A204.1 (cell line): Measurements from ENCODE around the gene CACNA1A.
"Not testable (repeated sequence)": the region's sequence is repeated elsewhere in the genome, so short reads cannot be mapped to it uniquely, and the experiment has no call there.

ENCODE experiments used
- FAIRE-seq: peaks from 2 replicates; lab custom pipeline; 2012; peaks lifted over from hg19 to GRCh38; lab: Jason Lieb, UNC

The CACNA1A gene

DNA sequence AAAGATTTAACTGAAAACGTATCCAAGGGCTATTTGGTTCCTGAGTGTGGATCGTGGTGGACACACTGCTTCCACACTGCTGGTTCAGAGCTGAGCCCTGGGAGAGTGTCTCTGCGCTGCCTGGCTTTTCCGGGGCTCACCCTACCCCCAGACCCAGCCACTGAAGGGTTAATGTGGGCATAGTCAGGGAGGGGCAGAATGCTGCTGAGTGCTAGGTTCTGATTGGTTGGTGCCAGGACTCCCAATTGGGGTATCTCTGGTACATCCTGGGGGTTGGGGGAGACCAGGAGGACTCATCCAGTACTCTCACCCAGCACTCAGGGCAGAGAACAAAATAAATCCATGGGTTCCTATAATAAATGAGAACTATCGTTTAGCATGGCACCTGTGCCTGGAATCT is 142.3 kb downstream of the CACNA1A start:
- FAIRE-seq, result no peak

- no peak for FAIRE-seq
Measured at GRCh38 chr19:13363245-13363644, 143.0 kb downstream of the CACNA1A start.

DNA sequence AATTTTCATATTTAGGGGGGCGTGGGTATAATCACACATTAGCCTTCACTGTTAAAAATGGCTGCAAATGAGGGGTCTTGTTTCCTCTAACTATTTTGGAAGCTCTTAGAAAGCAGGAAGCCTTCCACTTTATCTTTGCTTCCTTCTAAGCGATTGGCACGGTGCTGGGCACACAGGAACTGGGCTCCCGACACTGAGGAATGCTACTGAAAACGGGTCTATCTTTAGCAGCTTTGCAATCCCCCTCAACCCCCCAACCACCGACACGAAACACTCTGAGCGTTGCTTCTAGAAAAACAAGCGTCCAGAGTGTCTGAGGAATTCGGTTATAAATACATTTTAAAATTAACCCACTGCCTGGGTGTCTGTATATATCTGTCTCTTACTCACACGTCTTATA is 143.6 kb downstream of the CACNA1A start:
- FAIRE-seq, result no peak

DNA sequence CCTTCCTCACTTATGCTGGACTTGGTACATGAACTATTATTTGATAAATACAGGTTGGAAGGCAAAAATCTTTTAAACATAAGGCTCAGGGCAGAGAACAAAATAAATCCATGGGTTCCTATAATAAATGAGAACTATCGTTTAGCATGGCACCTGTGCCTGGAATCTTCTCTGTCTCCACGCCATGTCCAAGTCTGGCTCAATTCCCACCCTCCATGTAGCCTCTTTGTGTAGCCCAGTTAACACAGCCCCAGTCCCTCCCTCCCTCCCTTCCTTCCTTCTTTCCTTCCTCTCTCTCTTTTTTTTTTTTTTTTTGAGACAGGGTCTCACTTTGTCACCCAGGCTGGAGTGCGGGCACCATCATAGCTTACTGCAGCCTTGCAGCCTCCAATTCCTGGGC is 144.6 kb downstream of the CACNA1A start:
- FAIRE-seq, result not testable (repeated sequence)

DNA sequence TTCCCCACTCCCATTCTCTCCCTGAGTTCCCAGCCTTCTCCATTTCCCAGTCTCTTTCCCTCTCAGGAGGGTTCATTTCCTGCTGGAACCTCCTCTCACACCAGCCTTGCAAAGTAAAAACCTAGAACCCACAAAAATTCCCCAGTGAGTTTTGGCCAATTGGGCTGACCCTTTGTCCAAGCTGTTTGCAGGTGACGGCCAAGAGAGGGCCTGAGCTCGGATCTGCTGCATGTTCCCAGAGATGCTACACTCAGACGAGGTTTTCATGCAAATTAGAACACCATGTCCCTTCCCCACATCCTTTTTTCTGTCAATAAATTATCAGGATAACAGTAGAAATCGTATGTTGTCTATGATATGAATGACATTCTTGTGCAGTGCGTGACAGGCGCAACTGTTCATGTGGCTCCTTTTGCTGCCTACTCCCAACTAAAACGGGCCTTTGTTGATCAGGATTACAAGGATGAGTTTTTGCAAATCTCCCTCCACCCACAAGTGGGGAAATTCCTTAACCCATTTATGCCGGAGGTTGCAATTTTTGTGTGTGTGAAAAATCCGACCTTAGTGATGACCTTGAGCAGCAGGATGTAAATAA is 149.5 kb downstream of the CACNA1A start:
- no peak for FAIRE-seq

GRCh38 chr19:13356185-13356584 is 150.1 kb downstream of the CACNA1A start:
- no peak for FAIRE-seq

GRCh38 chr19:13355356-13355755 is 150.9 kb downstream of the CACNA1A start:
- no peak for FAIRE-seq

DNA sequence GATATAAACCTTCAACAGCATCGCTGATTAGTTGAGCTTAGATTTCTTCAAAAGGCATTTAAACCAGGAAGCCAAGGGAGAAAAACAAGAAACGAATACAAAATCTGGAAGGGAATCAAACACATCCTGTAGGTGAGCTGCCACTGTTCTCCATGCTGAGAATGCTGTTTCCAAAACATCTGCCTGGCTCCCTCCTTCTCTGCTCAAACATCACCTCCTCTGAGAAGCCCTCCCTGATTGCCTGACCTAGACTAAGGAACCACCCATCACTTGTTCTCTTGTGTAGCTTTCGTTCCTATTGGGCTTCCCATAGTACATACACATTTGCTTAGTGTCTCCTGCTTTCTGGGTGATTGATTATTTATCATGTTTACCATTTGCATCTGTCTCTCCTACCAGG is 152.7 kb downstream of the CACNA1A start:
- FAIRE-seq, result no peak

GRCh38 chr19:13350759-13351158 is 155.5 kb downstream of the CACNA1A start:
- no peak for FAIRE-seq

DNA sequence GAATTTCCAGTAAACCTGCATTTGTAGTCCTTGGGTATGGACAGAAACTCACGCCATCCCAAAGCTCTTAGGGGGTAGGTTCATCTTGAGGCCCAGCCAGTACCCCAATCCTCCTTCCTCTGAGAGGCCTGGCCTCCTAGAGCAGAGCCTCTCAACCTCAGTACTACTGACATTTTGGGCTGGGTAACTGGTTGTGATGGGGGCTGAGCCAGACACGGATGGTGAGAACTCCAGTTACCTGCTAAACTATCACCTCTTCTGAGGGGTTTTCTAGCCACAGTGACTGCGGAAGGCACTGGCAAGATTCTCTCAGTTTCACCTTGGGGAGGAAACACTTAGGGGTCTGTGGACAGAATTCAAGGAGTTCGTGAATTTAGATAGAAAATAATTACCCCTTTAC is 156.2 kb downstream of the CACNA1A start:
- FAIRE-seq, result no peak

DNA sequence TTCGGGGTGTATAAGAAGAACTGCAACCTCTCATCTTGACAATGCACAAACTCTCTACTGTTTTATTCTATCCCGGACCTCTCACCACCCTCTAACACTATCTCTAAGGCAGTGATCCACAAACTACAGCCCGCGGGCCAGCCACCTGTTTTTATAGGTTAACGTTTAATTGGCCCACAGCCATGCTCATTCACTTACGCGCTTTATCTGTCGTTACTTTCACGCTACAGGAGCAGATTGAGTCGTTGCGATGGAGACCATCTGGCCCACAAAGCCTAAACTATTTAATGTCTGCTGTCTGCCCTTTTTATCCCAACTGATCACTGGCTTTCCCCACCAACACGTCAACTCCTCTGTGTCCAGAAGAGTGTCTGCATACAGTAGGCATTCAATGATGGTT is 158.9 kb downstream of the CACNA1A start:
- no peak for FAIRE-seq

DNA sequence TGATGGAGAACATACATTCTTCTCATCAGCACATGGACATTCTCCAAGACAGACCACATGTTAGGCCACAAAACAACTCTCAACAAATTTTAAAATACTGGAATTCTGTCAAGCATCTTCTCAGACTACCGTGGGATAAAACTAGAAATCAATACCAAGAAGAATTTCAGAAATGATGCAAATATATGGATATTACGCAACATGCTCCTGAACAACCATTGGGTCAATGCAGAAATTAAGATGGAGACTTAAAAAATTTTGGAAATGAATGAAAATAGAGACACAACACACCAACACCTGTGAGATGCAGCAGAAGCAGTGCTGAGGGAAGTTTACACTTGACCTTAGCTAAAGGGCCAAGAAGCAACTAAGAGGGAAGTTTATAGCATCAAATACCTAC is 162.8 kb downstream of the CACNA1A start:
- no peak for FAIRE-seq

GRCh38 chr19:13342672-13343071 is 163.6 kb downstream of the CACNA1A start:
- FAIRE-seq, result no peak

- no peak for FAIRE-seq
Measured at GRCh38 chr19:13339869-13340268, 166.4 kb downstream of the CACNA1A start.

- FAIRE-seq, result no peak
Measured at GRCh38 chr19:13337181-13337580, 169.1 kb downstream of the CACNA1A start.

- no peak for FAIRE-seq
Measured at GRCh38 chr19:13334801-13335481, 171.3 kb downstream of the CACNA1A start.

GRCh38 chr19:13330285-13330684 is 176.0 kb downstream of the CACNA1A start:
- no peak for FAIRE-seq

DNA sequence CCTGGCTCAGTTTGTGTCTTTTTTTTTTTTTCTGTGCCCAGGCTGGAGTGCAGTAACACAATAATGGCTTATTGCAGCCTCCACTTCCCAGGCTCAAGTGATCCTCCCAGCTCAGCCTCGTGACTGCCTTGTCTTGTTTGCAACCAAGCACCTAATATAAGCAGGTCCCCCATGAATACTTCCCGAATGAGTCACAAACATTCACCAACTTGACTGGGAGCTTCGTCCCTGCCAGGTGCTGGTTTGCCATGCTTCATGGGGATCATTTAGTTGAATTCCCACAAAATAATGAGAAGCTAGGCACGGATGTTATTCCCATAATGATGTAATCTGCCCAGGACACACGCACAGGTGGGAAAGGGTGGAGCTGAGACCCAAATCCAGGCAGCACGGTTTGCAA is 176.5 kb downstream of the CACNA1A start:
- no peak for FAIRE-seq

DNA sequence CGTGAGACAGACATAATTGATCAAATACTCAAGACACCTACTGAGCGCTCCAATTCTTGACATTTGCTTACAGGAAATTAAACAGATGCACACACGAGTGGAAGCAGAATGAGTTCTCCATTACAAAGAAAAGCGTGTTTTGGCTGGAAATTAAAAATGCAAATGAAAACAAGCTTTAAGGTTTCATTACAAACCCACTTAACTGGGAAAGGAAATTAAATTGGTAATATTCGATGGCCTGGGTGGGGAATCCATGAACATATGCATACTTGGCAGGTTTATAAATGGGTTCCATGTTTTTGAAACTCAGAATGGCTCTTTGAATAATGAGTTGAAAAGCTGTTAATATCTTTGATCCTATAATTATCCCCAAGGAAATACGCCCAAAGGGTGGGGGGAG is 178.0 kb downstream of the CACNA1A start:
- no peak for FAIRE-seq

GRCh38 chr19:13319526-13319925 is 186.8 kb downstream of the CACNA1A start:
- no peak for FAIRE-seq

DNA sequence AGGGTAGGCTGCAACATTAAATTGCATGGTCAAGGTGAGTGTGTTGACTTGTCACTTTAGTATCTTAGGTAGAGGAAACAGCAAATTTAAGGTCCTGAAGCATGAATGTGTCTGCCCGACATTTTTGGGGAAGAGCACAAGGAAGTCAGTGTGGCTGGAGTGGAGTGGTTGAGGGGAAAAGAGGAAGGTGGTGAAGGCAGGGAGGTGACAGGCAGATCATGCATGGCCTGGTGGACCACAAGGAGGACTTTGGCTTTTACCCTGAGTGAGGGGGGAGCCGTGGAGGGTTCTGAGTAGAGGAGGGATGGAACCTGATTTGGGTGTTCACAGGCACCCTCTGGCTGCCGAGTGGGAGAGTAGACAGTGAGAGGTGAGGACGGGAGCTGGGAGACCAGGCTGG is 188.1 kb downstream of the CACNA1A start:
- no peak for FAIRE-seq

- FAIRE-seq, result no peak
Measured at GRCh38 chr19:13315495-13315894, 190.8 kb downstream of the CACNA1A start.

GRCh38 chr19:13314761-13315160 is 191.5 kb downstream of the CACNA1A start:
- no peak for FAIRE-seq

DNA sequence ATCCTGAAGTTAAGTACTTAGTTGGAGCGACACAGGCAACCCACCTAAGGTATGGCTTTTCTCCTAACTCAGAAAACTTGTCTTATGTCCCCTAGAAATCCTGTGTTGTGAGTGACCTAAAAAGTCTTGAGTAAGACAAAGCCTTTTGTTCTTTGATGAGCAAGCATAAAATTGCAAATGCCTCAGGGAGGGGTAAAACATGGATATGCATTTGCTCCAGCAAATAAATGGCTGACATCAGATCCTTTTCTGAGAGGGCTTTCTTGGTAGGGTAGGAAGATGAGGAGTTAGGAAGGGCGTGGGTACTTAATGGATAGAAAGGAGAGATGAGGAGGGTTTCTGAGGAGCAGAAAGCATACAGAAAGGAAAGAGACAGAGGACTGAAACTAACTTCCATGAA is 192.4 kb downstream of the CACNA1A start:
- no peak for FAIRE-seq
